ENCODE results near the gene AKR1A1.
"Not testable (repeated sequence)": the region's sequence is repeated elsewhere in the genome, so short reads cannot be mapped to it uniquely, and the experiment has no call there.

The AKR1A1 gene

DNA sequence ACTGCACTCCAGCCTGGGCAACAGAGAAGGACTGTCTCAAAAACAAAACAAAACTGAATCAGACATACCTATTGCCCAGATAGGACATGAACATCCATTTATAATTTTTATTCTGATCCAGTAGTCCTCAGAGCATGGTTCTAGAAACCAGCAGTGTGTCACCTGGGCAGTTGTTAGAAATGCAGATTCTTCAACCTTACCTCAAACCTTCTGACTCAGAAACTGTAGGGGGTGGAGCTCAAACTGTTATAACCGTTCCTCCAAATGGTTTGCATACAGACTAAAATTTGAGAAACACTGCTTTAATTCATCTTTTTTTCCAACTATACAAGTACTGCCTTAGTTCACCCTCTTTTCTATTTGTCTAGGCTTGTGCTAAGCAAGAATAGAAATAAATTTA lies 39.2 kb downstream of the AKR1A1 start:
- Mint-ChIP-seq H3K4me3 (no peak overlapping the region), H3K27ac (peak overlapping the region in 1 of 2 donors; percentile 5), H3K4me1 (ENCODE audit: low read depth in 2 of 2) (peaks cover 18 to 31% of the 10 kb centered on the region in 2 donors), H3K9me3 (no peaks in the 10 kb centered on the region), H3K36me3 (ENCODE audit: insufficient read depth) (peaks cover 72% of the 10 kb centered on the region), H3K27me3 (no peaks in the 10 kb centered on the region)
- no peak for ATAC-seq (replicated peaks)
- DNase-seq: no peak

- Mint-ChIP-seq H3K4me3 (no peak overlapping the region), H3K4me1 (ENCODE audit: low read depth in 2 of 2) (peaks cover 8 to 20% of the 10 kb centered on the region in 2 donors), H3K27ac (peak overlapping the region in 1 of 2 donors; percentile 44), H3K9me3 (no peaks in the 10 kb centered on the region), H3K36me3 (ENCODE audit: insufficient read depth) (peaks cover 69% of the 10 kb centered on the region), H3K27me3 (no peaks in the 10 kb centered on the region)
- DNase-seq (no peak), ATAC-seq (replicated peaks) (no peak)
Measured at GRCh38 chr1:45594412-45594811, 43.8 kb downstream of the AKR1A1 start.

DNA sequence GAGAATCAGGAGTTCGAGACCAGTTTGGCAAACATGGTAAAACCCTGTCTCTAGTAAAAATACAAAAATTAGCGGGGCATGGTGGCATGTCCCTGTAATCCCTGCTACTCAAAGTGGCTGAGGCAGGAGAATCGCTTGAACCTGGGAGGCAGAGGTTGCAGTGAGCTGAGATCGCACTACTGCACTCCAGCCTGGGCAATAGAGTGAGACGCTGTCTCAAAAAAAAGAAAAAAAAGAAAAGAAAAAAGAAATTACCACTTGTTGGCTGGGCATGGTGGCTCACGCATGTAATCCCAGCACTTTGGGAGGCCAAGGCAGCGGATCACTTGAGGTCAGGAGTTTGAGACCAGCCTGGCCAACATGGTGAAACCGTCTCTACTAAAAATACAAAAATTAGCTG lies 46.1 kb downstream of the AKR1A1 start:
- H3K4me1 Mint-ChIP-seq (ENCODE audit: low read depth in 2 of 2): peaks cover 17 to 34% of the 10 kb centered on the region in 2 donors
- not testable (repeated sequence) for H3K9me3 Mint-ChIP-seq
- peaks cover 65% of the 10 kb centered on the region for H3K36me3 Mint-ChIP-seq (ENCODE audit: insufficient read depth)

DNA sequence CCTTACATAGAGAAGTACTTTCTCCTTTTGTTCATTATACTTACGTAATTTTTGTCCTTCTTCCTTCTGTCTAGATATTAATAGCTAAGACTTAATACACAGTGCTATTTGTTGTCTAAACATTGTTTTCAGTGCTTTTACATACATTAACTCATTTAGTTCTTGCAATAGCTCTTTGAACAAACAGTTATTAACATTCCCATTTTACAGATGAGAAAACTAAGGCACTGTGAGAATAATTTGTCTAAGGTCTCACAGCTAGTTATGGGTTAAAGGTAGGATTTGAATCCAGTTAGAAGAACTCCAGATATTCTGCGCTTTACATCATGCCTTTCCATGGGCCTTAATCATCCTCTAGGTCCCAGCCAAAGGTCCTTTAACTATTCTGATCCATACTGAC lies 53.6 kb downstream of the AKR1A1 start:
- Mint-ChIP-seq H3K4me1 (ENCODE audit: low read depth in 2 of 2) (peaks cover 16 to 35% of the 10 kb centered on the region in 2 donors), H3K27ac (no peak overlapping the region), H3K4me3 (no peak overlapping the region), H3K36me3 (ENCODE audit: insufficient read depth) (peaks cover 72% of the 10 kb centered on the region), H3K9me3 (no peaks in the 10 kb centered on the region), H3K27me3 (no peaks in the 10 kb centered on the region)
- no peak for DNase-seq
- ATAC-seq (replicated peaks): no peak

More for the DNA sequence above, 46.1 kb downstream of the AKR1A1 start:
- H3K27ac Mint-ChIP-seq: peak overlapping the region in 1 of 2 donors; percentile 23
- not testable (repeated sequence) for ATAC-seq (replicated peaks); H3K27me3 Mint-ChIP-seq; DNase-seq; H3K4me3 Mint-ChIP-seq

GRCh38 chr1:45607404-45608074 lies 56.9 kb downstream of the AKR1A1 start:
- H3K4me1 Mint-ChIP-seq (ENCODE audit: low read depth in 2 of 2): peaks cover 6 to 11% of the 10 kb centered on the region in 2 donors
- no peak overlapping the region for H3K4me3 Mint-ChIP-seq
- H3K36me3 Mint-ChIP-seq (ENCODE audit: insufficient read depth): peaks cover 82% of the 10 kb centered on the region
- no peaks in the 10 kb centered on the region for H3K27me3 Mint-ChIP-seq
- ATAC-seq (replicated peaks) (no peak), DNase-seq (no peak)
- no peaks in the 10 kb centered on the region for H3K9me3 Mint-ChIP-seq
- peak overlapping the region; percentile 19 to 30 for H3K27ac Mint-ChIP-seq

DNA sequence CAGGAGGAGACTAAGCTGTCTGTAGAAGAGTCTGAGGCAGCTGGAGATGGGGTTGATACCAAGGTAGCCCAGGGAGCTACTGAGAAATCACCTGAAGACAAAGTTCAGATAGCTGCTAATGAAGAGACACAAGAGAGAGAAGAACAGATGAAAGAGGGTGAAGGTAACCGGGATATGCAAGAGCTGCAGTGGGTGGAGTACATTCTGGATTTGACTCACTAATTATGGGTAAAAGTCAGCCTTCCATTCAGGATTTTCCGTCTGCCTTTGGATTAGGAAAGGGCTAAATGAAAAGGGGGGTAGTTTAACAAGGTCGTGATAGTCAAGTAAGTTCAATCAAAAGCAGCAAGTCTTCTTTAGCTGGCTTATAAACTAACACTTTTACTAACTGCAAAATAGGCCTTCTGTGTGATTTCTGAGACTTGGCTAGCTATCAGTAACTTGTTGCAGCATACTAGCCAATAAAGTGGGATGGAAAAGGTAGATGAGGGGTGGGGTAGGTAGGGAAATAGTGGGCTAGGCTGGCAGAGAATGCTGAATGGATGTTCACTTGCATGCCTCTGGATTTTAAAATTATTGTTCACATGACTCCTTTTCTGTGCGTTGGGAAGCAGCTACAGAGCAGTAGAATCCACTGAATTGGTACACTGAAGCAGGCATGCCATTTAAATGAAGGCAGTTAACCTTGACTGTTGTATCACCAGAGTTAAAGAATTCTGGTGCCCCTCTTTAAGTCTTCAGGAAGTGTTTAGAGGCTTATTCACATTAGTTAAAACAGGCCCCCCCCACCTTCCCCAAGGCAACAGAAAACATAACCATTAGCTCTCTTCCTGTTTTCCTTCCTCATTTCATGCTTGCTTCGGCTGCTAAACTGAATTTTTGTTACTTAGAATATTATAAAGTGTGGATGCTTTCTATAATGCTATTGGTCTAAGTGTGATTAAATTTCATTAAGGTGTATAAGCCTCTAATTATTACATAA lies 57.8 kb downstream of the AKR1A1 start:
- Mint-ChIP-seq H3K36me3 (ENCODE audit: insufficient read depth) (peaks cover 78% of the 10 kb centered on the region), H3K9me3 (no peaks in the 10 kb centered on the region), H3K4me1 (ENCODE audit: low read depth in 2 of 2) (peaks cover 6 to 11% of the 10 kb centered on the region in 2 donors), H3K27me3 (no peaks in the 10 kb centered on the region), H3K4me3 (no peak overlapping the region), H3K27ac (peak overlapping the region; percentile 19 to 30)
- DNase-seq (no peak), ATAC-seq (replicated peaks) (no peak)

DNA sequence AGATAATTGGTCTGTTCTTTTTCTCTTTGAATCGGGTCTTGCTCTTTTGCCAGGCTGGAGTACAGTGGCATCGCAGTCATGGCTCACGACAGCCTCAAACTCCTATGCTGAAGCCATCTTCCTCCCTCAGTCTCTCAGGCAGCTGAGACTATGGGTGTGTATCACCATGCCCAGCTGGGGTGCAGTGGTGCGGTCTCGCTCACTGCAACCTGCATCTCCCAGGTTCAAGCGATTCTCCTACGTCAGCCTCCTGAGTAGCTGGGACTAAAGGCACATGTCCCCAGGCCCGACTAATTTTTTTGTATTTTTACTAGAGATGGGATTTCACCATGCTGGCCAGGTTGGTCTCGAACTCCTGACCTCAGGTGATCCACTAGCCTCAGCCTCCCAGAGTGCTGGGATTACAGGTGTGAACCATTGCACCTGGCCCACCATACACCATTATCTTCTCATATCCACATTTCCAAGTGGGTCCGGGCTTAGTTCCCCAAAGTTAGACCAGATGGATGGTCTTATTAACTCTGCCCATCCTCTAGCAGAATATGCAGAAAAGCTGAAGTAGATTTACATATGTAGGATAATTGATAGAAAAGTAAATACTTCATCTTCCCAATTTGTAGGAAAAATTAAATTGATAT lies 60.1 kb downstream of the AKR1A1 start:
- DNase-seq (no peak), ATAC-seq (replicated peaks) (no peak)
- Mint-ChIP-seq H3K9me3 (no peaks in the 10 kb centered on the region), H3K4me1 (ENCODE audit: low read depth in 2 of 2) (peaks cover 4 to 6% of the 10 kb centered on the region in 2 donors), H3K36me3 (ENCODE audit: insufficient read depth) (peaks cover 80% of the 10 kb centered on the region), H3K27me3 (no peaks in the 10 kb centered on the region), H3K27ac (peak overlapping the region in 1 of 2 donors; percentile 79), H3K4me3 (no peak overlapping the region)

- H3K27me3 Mint-ChIP-seq: no peaks in the 10 kb centered on the region
- H3K4me3 Mint-ChIP-seq: no peak overlapping the region
- DNase-seq: no peak
- no peak for ATAC-seq (replicated peaks)
- H3K9me3 Mint-ChIP-seq: no peaks in the 10 kb centered on the region
- H3K36me3 Mint-ChIP-seq (ENCODE audit: insufficient read depth): peaks cover 83% of the 10 kb centered on the region
- peak overlapping the region in 1 of 2 donors; percentile 41 for H3K27ac Mint-ChIP-seq
- H3K4me1 Mint-ChIP-seq (ENCODE audit: low read depth in 2 of 2): peaks cover 0 to 2% of the 10 kb centered on the region in 2 donors
Measured at GRCh38 chr1:45612941-45613579, 62.4 kb downstream of the AKR1A1 start.

GRCh38 chr1:45615885-45616284 lies 65.3 kb downstream of the AKR1A1 start:
- H3K4me1 Mint-ChIP-seq (ENCODE audit: low read depth in 2 of 2): no peaks in the 10 kb centered on the region
- H3K4me3 Mint-ChIP-seq: no peak overlapping the region
- peaks cover 69% of the 10 kb centered on the region for H3K36me3 Mint-ChIP-seq (ENCODE audit: insufficient read depth)
- no peaks in the 10 kb centered on the region for H3K27me3 Mint-ChIP-seq
- no peaks in the 10 kb centered on the region for H3K9me3 Mint-ChIP-seq
- DNase-seq: no peak
- no peak for ATAC-seq (replicated peaks)
- peak overlapping the region; percentile 26 to 35 for H3K27ac Mint-ChIP-seq

- H3K27me3 Mint-ChIP-seq: no peaks in the 10 kb centered on the region
- H3K4me3 Mint-ChIP-seq: no peak overlapping the region
- H3K9me3 Mint-ChIP-seq: no peaks in the 10 kb centered on the region
- peaks cover 64% of the 10 kb centered on the region for H3K36me3 Mint-ChIP-seq (ENCODE audit: insufficient read depth)
- ATAC-seq (replicated peaks) (no peak), DNase-seq (no peak)
- H3K27ac Mint-ChIP-seq: peak overlapping the region; percentile 6 to 72
- no peaks in the 10 kb centered on the region for H3K4me1 Mint-ChIP-seq (ENCODE audit: low read depth in 2 of 2)
Measured at GRCh38 chr1:45617618-45618017, 67.0 kb downstream of the AKR1A1 start.

DNA sequence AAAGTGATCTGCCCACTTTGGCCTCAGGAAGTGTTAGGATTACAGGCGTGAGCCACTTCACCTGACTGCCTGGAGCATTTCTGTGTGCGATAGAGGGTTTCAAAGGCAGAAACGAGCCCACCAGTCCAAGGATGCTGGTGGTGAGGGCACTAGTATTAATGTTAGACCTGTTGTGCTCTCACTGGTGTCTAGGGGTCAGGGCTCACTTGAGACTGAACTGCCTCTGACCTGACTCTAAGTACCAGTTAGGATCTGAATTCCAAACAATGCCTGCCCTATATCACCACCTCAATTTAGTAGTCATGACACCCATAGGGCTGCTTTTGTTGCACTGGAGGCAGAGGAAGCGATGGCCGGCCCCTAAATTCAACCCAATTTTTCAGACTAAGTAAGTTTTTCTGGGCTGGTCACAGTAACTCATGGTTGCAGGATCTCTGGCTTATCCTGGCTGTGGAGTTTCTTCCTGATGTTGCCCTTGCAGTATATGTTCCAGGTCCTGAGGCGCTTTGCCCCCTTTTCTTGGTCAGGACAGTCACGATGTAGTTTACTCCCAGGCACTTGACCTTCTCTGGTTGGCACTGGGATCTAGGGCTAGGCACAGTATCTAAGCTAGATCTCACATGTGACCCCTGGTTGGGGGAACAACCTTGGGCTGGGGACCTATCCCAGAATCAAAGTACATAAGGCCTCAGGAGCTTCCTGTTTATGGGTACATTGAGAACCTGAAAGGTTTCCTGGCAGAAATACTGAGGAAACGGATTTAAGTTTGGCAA lies 68.7 kb downstream of the AKR1A1 start:
- no peak for DNase-seq
- H3K4me3 Mint-ChIP-seq: no peak overlapping the region

More for the DNA sequence above, 68.7 kb downstream of the AKR1A1 start:
- H3K9me3 Mint-ChIP-seq: no peaks in the 10 kb centered on the region
- peaks cover 0 to 3% of the 10 kb centered on the region in 2 donors for H3K4me1 Mint-ChIP-seq (ENCODE audit: low read depth in 2 of 2)
- peak overlapping the region; percentile 32 to 68 for H3K27ac Mint-ChIP-seq
- peaks cover 54% of the 10 kb centered on the region for H3K36me3 Mint-ChIP-seq (ENCODE audit: insufficient read depth)
- no peak for ATAC-seq (replicated peaks)
- no peaks in the 10 kb centered on the region for H3K27me3 Mint-ChIP-seq
